ENCODE data around the gene UBE3B.

DNA sequence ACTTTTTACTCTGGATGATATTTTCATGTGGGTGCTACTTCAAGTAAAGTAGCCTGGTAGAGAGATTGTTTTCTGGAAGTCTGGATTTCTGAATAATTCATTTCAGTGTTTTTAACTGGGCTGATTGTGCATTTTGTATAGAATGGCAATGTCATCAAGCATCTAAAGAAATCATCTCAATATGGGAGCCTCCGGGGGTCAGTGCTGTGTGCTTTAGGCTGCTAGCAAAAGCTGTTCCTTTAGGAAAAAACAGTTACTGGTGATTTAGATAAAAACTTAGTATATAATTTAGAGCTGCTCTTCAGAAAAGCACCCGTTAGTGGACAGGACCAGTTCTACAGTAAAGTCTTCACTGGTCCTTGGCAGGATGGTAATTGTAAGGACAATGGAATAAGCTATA lies 5.1 kb downstream of the UBE3B start:
- no peak for TF ChIP-seq POLR2A (IDR thresholded peaks at IDR 0.05)
- TF ChIP-seq, protein P1, sequence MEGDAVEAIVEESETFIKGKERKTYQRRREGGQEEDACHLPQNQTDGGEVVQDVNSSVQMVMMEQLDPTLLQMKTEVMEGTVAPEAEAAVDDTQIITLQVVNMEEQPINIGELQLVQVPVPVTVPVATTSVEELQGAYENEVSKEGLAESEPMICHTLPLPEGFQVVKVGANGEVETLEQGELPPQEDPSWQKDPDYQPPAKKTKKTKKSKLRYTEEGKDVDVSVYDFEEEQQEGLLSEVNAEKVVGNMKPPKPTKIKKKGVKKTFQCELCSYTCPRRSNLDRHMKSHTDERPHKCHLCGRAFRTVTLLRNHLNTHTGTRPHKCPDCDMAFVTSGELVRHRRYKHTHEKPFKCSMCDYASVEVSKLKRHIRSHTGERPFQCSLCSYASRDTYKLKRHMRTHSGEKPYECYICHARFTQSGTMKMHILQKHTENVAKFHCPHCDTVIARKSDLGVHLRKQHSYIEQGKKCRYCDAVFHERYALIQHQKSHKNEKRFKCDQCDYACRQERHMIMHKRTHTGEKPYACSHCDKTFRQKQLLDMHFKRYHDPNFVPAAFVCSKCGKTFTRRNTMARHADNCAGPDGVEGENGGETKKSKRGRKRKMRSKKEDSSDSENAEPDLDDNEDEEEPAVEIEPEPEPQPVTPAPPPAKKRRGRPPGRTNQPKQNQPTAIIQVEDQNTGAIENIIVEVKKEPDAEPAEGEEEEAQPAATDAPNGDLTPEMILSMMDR (IDR thresholded peaks at IDR 0.05) = no peak
- TF ChIP-seq POLR2AphosphoS5 (IDR thresholded peaks at IDR 0.05) = no peak

Measured in prostate gland (tissue), 2 donors.